Measurements from ENCODE around the gene IGLL5.
"Not testable (repeated sequence)": the region's sequence is repeated elsewhere in the genome, so short reads cannot be mapped to it uniquely, and the experiment has no call there.

The IGLL5 gene

GRCh38 chr22:22920910-22921550 is 33.4 kb downstream of the IGLL5 start:
- no peak overlapping the region for H3K4me2 ChIP-seq (ENCODE audit: low read depth, low read length, poor library complexity, severe bottlenecking)
- H3F3A ChIP-seq (ENCODE audit: low read depth), result no peaks in the 10 kb centered on the region
- H3K4me1 ChIP-seq (ENCODE audit: insufficient read depth, low read length, poor library complexity, severe bottlenecking), result no peaks in the 10 kb centered on the region
- H2AFZ ChIP-seq (ENCODE audit: low read length), result no peak overlapping the region
- H3K27me3 ChIP-seq (ENCODE audit: insufficient read depth, low read length, poor library complexity, severe bottlenecking), result no peaks in the 10 kb centered on the region
- H3K9me3 ChIP-seq (ENCODE audit: insufficient read depth, low read depth, low read length), result no peaks in the 10 kb centered on the region
- no peak overlapping the region for H3K9ac ChIP-seq (ENCODE audit: low read depth, low read length, poor library complexity, severe bottlenecking)
- no peaks in the 10 kb centered on the region for H4K20me1 ChIP-seq (ENCODE audit: insufficient read depth, low read length, poor library complexity, severe bottlenecking)
- TF ChIP-seq EZH2phosphoT487 (IDR thresholded peaks at IDR 0.05; ENCODE audit: borderline replicate concordance) (no peak), CTCF (conservative IDR thresholded peaks at IDR 0.05; ENCODE audit: low read length) (no peak)
- no peak overlapping the region for H3K4me3 ChIP-seq (ENCODE audit: low read length, poor library complexity, severe bottlenecking)
- no peaks in the 10 kb centered on the region for H3K79me2 ChIP-seq (ENCODE audit: insufficient read depth, low read length)
- H3K36me3 ChIP-seq (ENCODE audit: insufficient read depth, low read length), result no peaks in the 10 kb centered on the region
- no peaks in the 10 kb centered on the region for H3K9me2 ChIP-seq (replicated peaks; ENCODE audit: low read depth, low read length)

GRCh38 chr22:22921575-22921974 is 34.0 kb downstream of the IGLL5 start:
- no peaks in the 10 kb centered on the region for H3K9me2 ChIP-seq (replicated peaks; ENCODE audit: low read depth, low read length)
- no peaks in the 10 kb centered on the region for H3K27me3 ChIP-seq (ENCODE audit: insufficient read depth, low read length, poor library complexity, severe bottlenecking)
- H3K36me3 ChIP-seq (ENCODE audit: insufficient read depth, low read length), result no peaks in the 10 kb centered on the region
- H3K4me1 ChIP-seq (ENCODE audit: insufficient read depth, low read length, poor library complexity, severe bottlenecking), result peaks cover 2% of the 10 kb centered on the region
- no peaks in the 10 kb centered on the region for H3K9me3 ChIP-seq (ENCODE audit: insufficient read depth, low read depth, low read length)
- no peak overlapping the region for H3K4me2 ChIP-seq (ENCODE audit: low read depth, low read length, poor library complexity, severe bottlenecking)
- no peak for TF ChIP-seq EZH2phosphoT487 (IDR thresholded peaks at IDR 0.05; ENCODE audit: borderline replicate concordance)
- TF ChIP-seq CTCF (conservative IDR thresholded peaks at IDR 0.05; ENCODE audit: low read length), result no peak
- H4K20me1 ChIP-seq (ENCODE audit: insufficient read depth, low read length, poor library complexity, severe bottlenecking), result no peaks in the 10 kb centered on the region
- no peak overlapping the region for H2AFZ ChIP-seq (ENCODE audit: low read length)
- no peaks in the 10 kb centered on the region for H3K79me2 ChIP-seq (ENCODE audit: insufficient read depth, low read length)
- H3F3A ChIP-seq (ENCODE audit: low read depth), result no peaks in the 10 kb centered on the region
- no peak overlapping the region for H3K9ac ChIP-seq (ENCODE audit: low read depth, low read length, poor library complexity, severe bottlenecking)
- H3K4me3 ChIP-seq (ENCODE audit: low read length, poor library complexity, severe bottlenecking), result no peak overlapping the region

GRCh38 chr22:22922092-22922953 is 34.7 kb downstream of the IGLL5 start:
- H3K9me3 ChIP-seq (ENCODE audit: insufficient read depth, low read depth, low read length); H3K9ac ChIP-seq (ENCODE audit: low read depth, low read length, poor library complexity, severe bottlenecking); H3K4me1 ChIP-seq (ENCODE audit: insufficient read depth, low read length, poor library complexity, severe bottlenecking); H3K27me3 ChIP-seq (ENCODE audit: insufficient read depth, low read length, poor library complexity, severe bottlenecking); H3F3A ChIP-seq (ENCODE audit: low read depth); H3K4me3 ChIP-seq (ENCODE audit: low read length, poor library complexity, severe bottlenecking); H2AFZ ChIP-seq (ENCODE audit: low read length); H3K4me2 ChIP-seq (ENCODE audit: low read depth, low read length, poor library complexity, severe bottlenecking); H3K79me2 ChIP-seq (ENCODE audit: insufficient read depth, low read length); H3K9me2 ChIP-seq (replicated peaks; ENCODE audit: low read depth, low read length); H3K36me3 ChIP-seq (ENCODE audit: insufficient read depth, low read length); H4K20me1 ChIP-seq (ENCODE audit: insufficient read depth, low read length, poor library complexity, severe bottlenecking): not testable (repeated sequence)
